ENCODE data around the gene GGA1.
A peak's percentile ranks its signal among the peaks of the same experiment; 100 is the strongest.

Gene GGA1, protein sequence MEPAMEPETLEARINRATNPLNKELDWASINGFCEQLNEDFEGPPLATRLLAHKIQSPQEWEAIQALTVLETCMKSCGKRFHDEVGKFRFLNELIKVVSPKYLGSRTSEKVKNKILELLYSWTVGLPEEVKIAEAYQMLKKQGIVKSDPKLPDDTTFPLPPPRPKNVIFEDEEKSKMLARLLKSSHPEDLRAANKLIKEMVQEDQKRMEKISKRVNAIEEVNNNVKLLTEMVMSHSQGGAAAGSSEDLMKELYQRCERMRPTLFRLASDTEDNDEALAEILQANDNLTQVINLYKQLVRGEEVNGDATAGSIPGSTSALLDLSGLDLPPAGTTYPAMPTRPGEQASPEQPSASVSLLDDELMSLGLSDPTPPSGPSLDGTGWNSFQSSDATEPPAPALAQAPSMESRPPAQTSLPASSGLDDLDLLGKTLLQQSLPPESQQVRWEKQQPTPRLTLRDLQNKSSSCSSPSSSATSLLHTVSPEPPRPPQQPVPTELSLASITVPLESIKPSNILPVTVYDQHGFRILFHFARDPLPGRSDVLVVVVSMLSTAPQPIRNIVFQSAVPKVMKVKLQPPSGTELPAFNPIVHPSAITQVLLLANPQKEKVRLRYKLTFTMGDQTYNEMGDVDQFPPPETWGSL

DNA sequence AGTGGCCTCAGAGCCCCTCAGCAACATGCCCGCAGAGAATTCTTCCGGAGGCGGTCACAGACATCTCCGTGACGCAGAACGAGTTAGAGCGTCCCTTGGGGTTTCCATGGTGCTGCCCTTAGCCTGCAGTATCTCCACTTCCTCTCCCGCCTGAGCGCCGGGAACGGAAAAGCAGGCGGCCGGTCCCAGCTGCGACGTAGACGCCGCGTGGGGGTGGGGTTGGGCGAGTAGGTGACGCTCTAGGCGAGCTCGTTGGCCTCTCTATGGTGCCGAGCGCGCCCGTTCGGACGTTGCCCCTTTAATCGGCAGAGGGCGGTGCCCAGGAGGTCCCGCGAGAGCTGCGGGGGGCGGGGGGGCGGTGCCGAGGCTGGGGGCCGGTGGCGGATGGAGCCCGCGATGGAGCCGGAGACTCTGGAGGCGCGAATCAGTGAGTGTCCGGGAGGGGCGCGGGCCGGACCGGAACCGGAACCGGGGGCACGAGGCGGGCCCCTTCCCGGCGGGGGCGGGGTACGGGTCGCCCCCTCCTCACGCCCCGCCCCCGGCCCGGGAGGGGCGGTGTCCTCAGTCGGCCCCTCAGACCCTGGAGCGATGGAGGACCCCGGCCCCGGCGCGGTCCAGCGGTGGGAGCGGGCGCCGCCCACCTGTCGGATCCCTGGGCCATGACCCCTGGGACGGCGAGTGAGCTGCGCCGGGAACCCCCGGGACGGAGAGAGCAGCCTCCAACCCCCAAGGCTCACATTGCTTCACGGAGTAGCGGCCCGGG, at the start of gene GGA1:
TSS of gene GGA1 (plus strand) at position 358 of the 763 bp plus-strand sequence. CDS start at position 385, 27 bp downstream.
- H3K4me1 ChIP-seq (ENCODE audit: insufficient read depth, low read length) = peaks cover 55% of the 10 kb centered on the region
- H3K27ac ChIP-seq (ENCODE audit: low read length) = peak within 1 kb of the TSS; percentile 93
- peak within 1 kb of the TSS; percentile 93 for H3K9ac ChIP-seq (ENCODE audit: low read depth, low read length)
- H4K20me1 ChIP-seq (ENCODE audit: insufficient read depth, low read length) = peaks cover 25% of the 10 kb centered on the region; the same call in 1 of the 2 replicates
- peak; percentile 81 for ATAC-seq (ENCODE audit: insufficient read depth, low read depth)
- H3K27me3 ChIP-seq (ENCODE audit: insufficient read depth, low read length, poor library complexity) = no peaks in the 10 kb centered on the region
- TF ChIP-seq, protein P1, sequence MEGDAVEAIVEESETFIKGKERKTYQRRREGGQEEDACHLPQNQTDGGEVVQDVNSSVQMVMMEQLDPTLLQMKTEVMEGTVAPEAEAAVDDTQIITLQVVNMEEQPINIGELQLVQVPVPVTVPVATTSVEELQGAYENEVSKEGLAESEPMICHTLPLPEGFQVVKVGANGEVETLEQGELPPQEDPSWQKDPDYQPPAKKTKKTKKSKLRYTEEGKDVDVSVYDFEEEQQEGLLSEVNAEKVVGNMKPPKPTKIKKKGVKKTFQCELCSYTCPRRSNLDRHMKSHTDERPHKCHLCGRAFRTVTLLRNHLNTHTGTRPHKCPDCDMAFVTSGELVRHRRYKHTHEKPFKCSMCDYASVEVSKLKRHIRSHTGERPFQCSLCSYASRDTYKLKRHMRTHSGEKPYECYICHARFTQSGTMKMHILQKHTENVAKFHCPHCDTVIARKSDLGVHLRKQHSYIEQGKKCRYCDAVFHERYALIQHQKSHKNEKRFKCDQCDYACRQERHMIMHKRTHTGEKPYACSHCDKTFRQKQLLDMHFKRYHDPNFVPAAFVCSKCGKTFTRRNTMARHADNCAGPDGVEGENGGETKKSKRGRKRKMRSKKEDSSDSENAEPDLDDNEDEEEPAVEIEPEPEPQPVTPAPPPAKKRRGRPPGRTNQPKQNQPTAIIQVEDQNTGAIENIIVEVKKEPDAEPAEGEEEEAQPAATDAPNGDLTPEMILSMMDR (IDR thresholded peaks at IDR 0.05; ENCODE audit: borderline replicate concordance, extremely low read depth, low read length, poor library complexity, severe bottlenecking) = no peak
- TF ChIP-seq EZH2 (IDR thresholded peaks at IDR 0.05; ENCODE audit: borderline replicate concordance, low read depth, low read length, severe bottlenecking) = no peak
- H3K79me2 ChIP-seq (ENCODE audit: insufficient read depth, low read length) = peaks cover 37% of the 10 kb centered on the region
- peak; percentile 96 for DNase-seq
- peak within 1 kb of the TSS; percentile 88 to 90 for H3K4me3 ChIP-seq (ENCODE audit: low read depth in 1 of 2, low read length in 2 of 2)
- peaks cover 9% of the 10 kb centered on the region; the same call in 1 of the 2 replicates for H3K36me3 ChIP-seq (ENCODE audit: insufficient read depth, low read length)
- H2AFZ ChIP-seq (ENCODE audit: low read depth, low read length) = peak within 1 kb of the TSS; percentile 99
- H3K4me2 ChIP-seq (ENCODE audit: insufficient read depth, low read length) = peak within 1 kb of the TSS; percentile 94
- no peaks in the 10 kb centered on the region for H3K9me3 ChIP-seq (ENCODE audit: insufficient read depth, low read length, severe bottlenecking)

DNA sequence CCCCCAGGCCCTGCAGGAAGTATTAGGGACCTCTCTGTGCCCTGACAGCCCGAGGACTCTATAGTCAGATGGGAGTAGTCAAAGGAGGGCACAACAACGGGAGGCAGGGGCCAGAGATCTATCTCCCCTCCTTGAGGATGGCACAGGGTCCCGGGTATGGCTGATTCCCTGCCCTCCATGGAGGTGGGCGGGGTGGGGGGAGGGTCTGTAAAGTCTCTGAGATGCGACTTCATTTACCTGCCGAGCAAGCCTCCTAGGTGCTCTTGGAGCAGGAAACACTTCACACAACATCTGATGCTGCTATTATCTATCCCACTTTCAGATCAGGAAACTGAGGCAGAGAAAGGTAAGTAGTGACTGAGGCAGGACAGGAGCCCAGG, 49.1 kb upstream of the GGA1 start:
- no peaks in the 10 kb centered on the region for H3K4me1 ChIP-seq (ENCODE audit: insufficient read depth, low read length)
- H4K20me1 ChIP-seq (ENCODE audit: insufficient read depth, low read length) = 0 out of 2 replicates have a peak, but pooled peaks cover 7% of the 10 kb centered on the region
- H3K27ac ChIP-seq (ENCODE audit: low read length) = no peak overlapping the region
- H2AFZ ChIP-seq (ENCODE audit: low read depth, low read length) = no peak overlapping the region
- H3K9ac ChIP-seq (ENCODE audit: low read depth, low read length) = no peak overlapping the region
- H3K36me3 ChIP-seq (ENCODE audit: insufficient read depth, low read length) = no peaks in the 10 kb centered on the region
- TF ChIP-seq EZH2 (IDR thresholded peaks at IDR 0.05; ENCODE audit: borderline replicate concordance, low read depth, low read length, severe bottlenecking) = no peak
- TF ChIP-seq, protein P1 (IDR thresholded peaks at IDR 0.05; ENCODE audit: borderline replicate concordance, extremely low read depth, low read length, poor library complexity, severe bottlenecking) = no peak
- ATAC-seq (ENCODE audit: insufficient read depth, low read depth) (no peak), DNase-seq (no peak)
- no peaks in the 10 kb centered on the region for H3K9me3 ChIP-seq (ENCODE audit: insufficient read depth, low read length, severe bottlenecking)
- H3K27me3 ChIP-seq (ENCODE audit: insufficient read depth, low read length, poor library complexity) = peaks cover 2% of the 10 kb centered on the region
- H3K79me2 ChIP-seq (ENCODE audit: insufficient read depth, low read length) = no peaks in the 10 kb centered on the region
- no peak overlapping the region for H3K4me3 ChIP-seq (ENCODE audit: low read depth in 1 of 2, low read length in 2 of 2)
- no peak overlapping the region for H3K4me2 ChIP-seq (ENCODE audit: insufficient read depth, low read length)

DNA sequence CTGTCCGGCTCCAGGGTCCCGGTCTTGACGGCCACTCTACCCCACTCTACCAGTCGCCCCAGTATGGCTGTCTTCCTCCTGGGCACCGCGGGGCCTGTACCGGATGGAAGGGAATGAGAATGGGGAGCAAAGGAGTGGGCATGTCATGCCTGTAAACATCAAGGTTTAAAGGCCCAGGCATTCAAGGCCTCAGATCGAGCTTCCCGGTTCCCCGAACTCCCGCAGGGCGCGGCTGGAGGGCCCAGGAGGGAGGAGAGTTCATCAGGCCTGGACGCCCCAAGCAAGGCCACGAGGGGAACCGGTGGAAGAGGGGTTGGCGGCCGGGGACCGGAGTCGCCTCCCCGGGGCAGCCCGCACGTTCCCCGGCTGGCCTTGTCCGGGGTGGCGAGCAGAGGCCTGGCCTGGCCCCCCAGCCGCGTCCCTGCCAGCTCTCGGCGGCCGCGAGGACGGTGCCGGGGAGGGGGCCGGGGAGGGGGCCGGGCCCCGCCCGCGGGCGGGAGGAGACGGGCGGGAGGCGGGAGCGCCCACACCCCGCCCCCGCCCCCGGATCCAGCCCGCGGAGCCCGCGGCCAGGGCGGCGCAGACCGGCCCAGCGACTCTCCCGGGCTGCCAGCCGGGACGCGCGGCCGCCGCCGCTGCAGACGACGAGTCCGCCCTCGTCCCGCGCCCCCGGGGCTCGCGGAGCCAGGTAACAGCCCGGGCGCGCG, 48.6 kb upstream of the GGA1 start, which contains the start of gene CDC42EP1:
TSS of gene CDC42EP1 (plus strand) at position 580 of the 707 bp plus-strand sequence. CDS start 5,870 bp downstream, outside the sequence.
- Histone ChIP-seq H3K4me2 (ENCODE audit: insufficient read depth, low read length) (no peak within 1 kb of the TSS), H3K9ac (ENCODE audit: low read depth, low read length) (no peak within 1 kb of the TSS), H3K9me3 (ENCODE audit: insufficient read depth, low read length, severe bottlenecking) (no peaks in the 10 kb centered on the region), H4K20me1 (ENCODE audit: insufficient read depth, low read length) (0 out of 2 replicates have a peak, but pooled peaks cover 7% of the 10 kb centered on the region), H3K36me3 (ENCODE audit: insufficient read depth, low read length) (no peaks in the 10 kb centered on the region), H3K27me3 (ENCODE audit: insufficient read depth, low read length, poor library complexity) (peaks cover 2% of the 10 kb centered on the region), H3K4me1 (ENCODE audit: insufficient read depth, low read length) (no peaks in the 10 kb centered on the region), H3K27ac (ENCODE audit: low read length) (no peak within 1 kb of the TSS), H3K4me3 (ENCODE audit: low read depth in 1 of 2, low read length in 2 of 2) (no peak within 1 kb of the TSS), H3K79me2 (ENCODE audit: insufficient read depth, low read length) (no peaks in the 10 kb centered on the region), H2AFZ (ENCODE audit: low read depth, low read length) (no peak within 1 kb of the TSS)
- DNase-seq = no peak
- TF ChIP-seq, protein P1 (IDR thresholded peaks at IDR 0.05; ENCODE audit: borderline replicate concordance, extremely low read depth, low read length, poor library complexity, severe bottlenecking) = no peak
- TF ChIP-seq EZH2 (IDR thresholded peaks at IDR 0.05; ENCODE audit: borderline replicate concordance, low read depth, low read length, severe bottlenecking) = no peak
- no peak for ATAC-seq (ENCODE audit: insufficient read depth, low read depth)

Measured in DND-41 (cell line).